GM13977 (cell line): ENCODE measurements around the gene CENPP.

Source experiments
- DNase-seq: peaks from one replicate; pipeline ENCODE4 v3.0.0; 2012; ENCODE audit warnings: low spot score
- in situ Hi-C: fragments of 300-500 bp; cut with MboI; formaldehyde crosslinking; loops from one replicate; pipeline ENCODE4 v1.12.0; 2022; ENCODE audit warnings: low sequenced_read_pairs, low pct_unique_long_range_greater_than_20kb, mixed read lengths, inconsistent platforms; ENCODE audit not compliant: unreplicated experiment
- TF ChIP-seq, protein P1 (sequence below): IDR thresholded peaks from 2 replicates; pipeline ENCODE4 v1.5.1; 2012; ENCODE audit warnings: mild to moderate bottlenecking, control low read depth; ENCODE audit not compliant: insufficient read depth; ENCODE audit errors: extremely low read depth, missing control alignments

CENPP gene

DNA sequence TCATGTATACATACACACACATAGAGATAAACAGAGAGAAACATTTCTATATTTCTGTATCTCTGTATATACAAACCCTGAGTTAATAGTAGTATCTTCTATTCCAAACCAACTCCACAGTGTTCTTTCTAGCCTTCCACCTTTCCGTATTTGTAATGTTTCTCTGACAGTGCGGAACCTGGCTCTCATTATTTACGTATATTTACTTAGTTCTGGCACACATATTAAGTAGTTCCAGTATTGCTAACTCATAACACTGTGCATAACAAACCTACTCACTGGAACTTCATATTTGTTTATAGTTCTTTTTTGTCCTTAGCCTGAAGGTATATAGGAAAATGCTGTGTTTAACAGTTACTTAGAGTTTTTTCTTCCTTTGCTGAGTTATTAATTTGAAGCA lies 72.1 kb downstream of the CENPP start:
- TF ChIP-seq, protein P1, sequence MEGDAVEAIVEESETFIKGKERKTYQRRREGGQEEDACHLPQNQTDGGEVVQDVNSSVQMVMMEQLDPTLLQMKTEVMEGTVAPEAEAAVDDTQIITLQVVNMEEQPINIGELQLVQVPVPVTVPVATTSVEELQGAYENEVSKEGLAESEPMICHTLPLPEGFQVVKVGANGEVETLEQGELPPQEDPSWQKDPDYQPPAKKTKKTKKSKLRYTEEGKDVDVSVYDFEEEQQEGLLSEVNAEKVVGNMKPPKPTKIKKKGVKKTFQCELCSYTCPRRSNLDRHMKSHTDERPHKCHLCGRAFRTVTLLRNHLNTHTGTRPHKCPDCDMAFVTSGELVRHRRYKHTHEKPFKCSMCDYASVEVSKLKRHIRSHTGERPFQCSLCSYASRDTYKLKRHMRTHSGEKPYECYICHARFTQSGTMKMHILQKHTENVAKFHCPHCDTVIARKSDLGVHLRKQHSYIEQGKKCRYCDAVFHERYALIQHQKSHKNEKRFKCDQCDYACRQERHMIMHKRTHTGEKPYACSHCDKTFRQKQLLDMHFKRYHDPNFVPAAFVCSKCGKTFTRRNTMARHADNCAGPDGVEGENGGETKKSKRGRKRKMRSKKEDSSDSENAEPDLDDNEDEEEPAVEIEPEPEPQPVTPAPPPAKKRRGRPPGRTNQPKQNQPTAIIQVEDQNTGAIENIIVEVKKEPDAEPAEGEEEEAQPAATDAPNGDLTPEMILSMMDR: no peak
- DNase-seq: no peak
- in situ Hi-C loops: no loop called here

DNA sequence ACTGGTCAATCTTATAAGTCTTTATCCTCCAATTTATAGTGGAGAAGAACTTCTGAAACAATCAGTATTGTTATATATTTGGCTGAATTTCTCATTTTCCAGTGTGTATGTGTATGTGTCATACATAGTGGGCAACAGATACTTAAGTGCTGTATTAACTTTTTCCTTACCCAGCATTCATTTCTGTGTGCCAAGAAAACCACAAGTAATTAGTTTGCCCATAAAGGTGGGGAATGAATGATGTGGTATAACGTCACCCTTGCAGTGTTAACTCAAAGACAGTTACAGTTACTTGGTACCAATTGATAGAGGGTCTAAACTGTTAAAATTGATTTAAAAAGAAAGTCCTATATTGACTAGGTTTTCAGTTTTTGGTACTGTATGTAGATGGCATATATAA lies 76.6 kb downstream of the CENPP start:
- TF ChIP-seq, protein P1: no peak
- in situ Hi-C loops: no loop called here
- no peak for DNase-seq

DNA sequence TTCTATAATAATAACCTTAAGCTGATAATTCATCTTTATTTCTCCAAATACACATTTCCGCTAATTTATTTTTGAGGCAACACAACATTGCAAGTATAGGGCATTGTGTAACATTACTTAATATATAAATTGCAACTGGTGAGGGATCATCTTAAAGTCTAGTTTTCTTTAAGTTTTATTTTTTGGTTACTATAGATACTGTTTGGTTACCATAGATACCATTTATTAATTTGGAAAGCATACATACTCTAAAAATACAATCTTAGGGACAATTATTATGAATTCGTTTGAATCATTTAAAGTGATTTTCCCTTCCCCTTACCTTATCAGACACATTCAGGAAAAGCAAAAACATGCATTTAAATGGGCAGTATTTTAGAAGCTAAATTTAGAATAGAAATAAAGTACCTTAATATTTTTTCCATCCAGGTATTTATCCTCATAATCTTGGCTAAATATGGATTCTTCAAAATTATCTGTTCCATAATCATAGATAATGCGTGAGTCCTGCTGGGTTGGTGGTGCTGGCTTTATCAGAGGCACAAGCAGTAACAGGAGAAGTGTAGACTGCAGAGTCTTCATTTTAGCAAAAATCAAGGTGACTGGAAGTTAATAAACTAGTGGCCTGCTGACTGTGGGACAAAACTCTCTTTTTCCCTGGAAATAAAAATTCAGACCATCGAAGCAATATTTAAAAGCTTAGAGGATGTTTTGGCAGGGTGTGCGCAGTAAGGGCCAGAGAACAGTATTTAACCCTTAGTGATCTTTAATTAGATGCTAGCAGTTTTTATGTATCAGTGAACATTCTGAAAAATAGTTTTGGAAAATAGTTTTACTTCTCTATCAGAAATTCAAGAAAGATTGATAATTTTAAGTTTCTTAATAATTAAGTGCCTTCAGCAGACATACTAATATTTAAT lies 77.3 kb downstream of the CENPP start:
- in situ Hi-C loops: no loop called here
- DNase-seq: no peak
- TF ChIP-seq, protein P1: no peak

DNA sequence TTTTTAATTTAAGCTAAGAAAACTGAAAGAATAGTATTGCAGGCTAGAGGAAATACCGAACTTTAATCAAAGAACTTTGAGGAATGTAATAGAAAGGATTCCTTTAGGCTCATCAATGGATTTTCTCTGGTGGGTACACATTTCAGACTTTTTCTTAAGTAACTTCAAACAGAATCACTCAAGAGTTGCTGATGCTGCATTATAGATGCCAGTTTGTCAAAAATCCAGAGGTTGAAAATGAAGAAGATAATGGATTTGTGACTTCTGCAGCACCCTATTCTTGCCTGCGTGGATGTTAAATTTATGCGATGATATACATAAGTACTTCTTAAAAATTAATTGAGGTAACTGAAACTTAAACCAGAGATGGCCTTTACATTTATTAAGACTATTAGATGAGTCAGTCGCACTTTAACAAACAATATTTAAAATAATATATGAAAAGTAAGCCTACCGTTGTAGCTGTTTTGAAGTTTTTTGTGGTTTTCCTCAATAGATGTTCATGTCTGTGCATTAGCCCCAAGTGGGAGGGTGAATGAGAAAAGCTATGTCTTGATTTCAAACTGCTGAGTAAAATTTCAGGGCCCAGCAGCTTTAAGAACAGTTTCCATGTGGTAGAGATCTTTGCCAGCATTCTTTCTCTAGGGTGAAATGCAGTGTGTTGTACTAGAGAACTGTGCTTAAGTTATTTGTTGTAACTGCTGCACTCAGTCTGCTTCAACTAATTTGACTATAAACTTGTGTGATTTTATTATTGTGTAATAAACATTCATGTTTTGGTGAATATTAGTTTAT lies 78.5 kb downstream of the CENPP start, which contains the start of gene OGN:
Gene OGN, minus strand, starts transcription at position 537 of the 795 bp plus-strand sequence. CDS start 1,171 bp downstream, outside the sequence.
- in situ Hi-C loops: no loop called here
- no peak for DNase-seq
- TF ChIP-seq, protein P1: no peak

DNA sequence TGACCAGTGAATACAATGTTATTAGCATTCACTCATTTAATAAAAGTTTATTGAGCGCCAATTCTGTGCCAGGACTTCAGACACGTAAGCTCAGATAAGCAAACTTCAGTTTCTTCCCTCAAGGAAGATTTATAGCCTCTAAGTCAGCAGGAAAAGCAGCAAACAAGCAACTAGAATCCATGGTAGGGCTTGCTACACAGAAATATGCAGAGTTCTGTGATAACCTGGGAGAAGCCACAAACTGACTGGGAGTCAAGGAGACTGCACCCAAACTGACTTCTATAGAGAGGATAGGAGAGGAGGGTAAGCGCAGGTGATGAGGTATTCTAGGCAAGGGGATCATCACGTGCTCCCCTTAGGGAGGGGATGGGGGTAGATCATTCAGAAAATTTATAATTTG lies 80.1 kb downstream of the CENPP start:
- TF ChIP-seq, protein P1: no peak
- in situ Hi-C loops: no loop called here
- DNase-seq: no peak

DNA sequence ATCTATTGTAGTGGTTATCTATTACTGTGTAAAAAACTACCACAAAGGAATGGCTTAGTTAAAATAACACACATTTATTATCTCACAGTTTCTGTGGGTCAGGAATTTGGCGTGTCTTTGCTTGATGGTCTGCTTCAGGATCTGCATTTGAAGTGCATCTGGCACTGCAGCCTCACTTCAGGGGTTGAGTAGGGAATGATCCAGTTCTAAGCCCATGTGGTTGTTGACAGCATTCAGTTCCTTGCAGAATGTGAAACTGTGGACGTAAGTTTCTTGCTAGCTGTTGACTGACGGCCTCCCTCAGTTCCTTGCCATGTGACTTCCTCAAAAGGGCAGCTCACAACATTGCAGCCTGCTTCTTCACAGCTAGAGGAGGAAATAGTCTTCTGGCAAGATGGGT lies 80.7 kb downstream of the CENPP start:
- TF ChIP-seq, protein P1: no peak
- in situ Hi-C loops: no loop called here

More for the DNA sequence above, 80.7 kb downstream of the CENPP start:
- DNase-seq: peak; percentile 17
